ENCODE data around the gene NOTO. TPM values are rescaled to one million over a fixed set of nuclear protein-coding genes. Genes with fewer than 3 reads are reported as not detected.

The NOTO gene
- total RNA-seq, 2 donors from 2014 or later, result not detected

- ATAC-seq (ENCODE audit: insufficient number of reproducible peaks, low FRiP score, low read depth), result no peak
- H3K27ac ChIP-seq, result no peak overlapping the region
These were observed 29.4 kb upstream of the NOTO start for GRCh38 chr2:73172963-73173362.

GRCh38 chr2:73173781-73174180 is 28.6 kb upstream of the NOTO start:
- no peaks in the 10 kb centered on the region for H3K9me3 ChIP-seq
- no peak overlapping the region for H3K27ac ChIP-seq
- no peaks in the 10 kb centered on the region for H3K36me3 ChIP-seq
- no peak overlapping the region for H3K4me3 ChIP-seq
- no peak for ATAC-seq (ENCODE audit: insufficient number of reproducible peaks, low FRiP score, low read depth)
- TF ChIP-seq CTCF (IDR thresholded peaks at IDR 0.05), result no peak
- DNase-seq (ENCODE audit: low spot score), result no peak
- H3K27me3 ChIP-seq (replicated peaks; ENCODE audit: insufficient read depth), result no peaks in the 10 kb centered on the region
- peaks cover 0 to 19% of the 10 kb centered on the region in 2 donors for H3K4me1 ChIP-seq (ENCODE audit: control insufficient read depth in 1 of 2, low read depth in 2 of 2)

More at GRCh38 chr2:73172963-73173362, 29.4 kb upstream of the NOTO start:
- Histone ChIP-seq H3K36me3 (no peaks in the 10 kb centered on the region), H3K4me3 (no peak overlapping the region), H3K9me3 (no peaks in the 10 kb centered on the region), H3K4me1 (ENCODE audit: control insufficient read depth in 1 of 2, low read depth in 2 of 2) (peaks cover 0 to 19% of the 10 kb centered on the region in 2 donors), H3K27me3 (replicated peaks; ENCODE audit: insufficient read depth) (no peaks in the 10 kb centered on the region)
- no peak for TF ChIP-seq CTCF (IDR thresholded peaks at IDR 0.05)
- no peak for DNase-seq (ENCODE audit: low spot score)

GRCh38 chr2:73174244-73174643 is 28.1 kb upstream of the NOTO start:
- H3K4me3 ChIP-seq, result no peak overlapping the region
- TF ChIP-seq CTCF (IDR thresholded peaks at IDR 0.05), result no peak
- no peaks in the 10 kb centered on the region for H3K36me3 ChIP-seq
- H3K4me1 ChIP-seq (ENCODE audit: control insufficient read depth in 1 of 2, low read depth in 2 of 2), result peaks cover 0 to 19% of the 10 kb centered on the region in 2 donors
- ATAC-seq (ENCODE audit: insufficient number of reproducible peaks, low FRiP score, low read depth) (no peak), DNase-seq (ENCODE audit: low spot score) (no peak)
- no peak overlapping the region for H3K27ac ChIP-seq
- H3K9me3 ChIP-seq, result no peaks in the 10 kb centered on the region
- no peaks in the 10 kb centered on the region for H3K27me3 ChIP-seq (replicated peaks; ENCODE audit: insufficient read depth)

- Histone ChIP-seq H3K36me3 (no peaks in the 10 kb centered on the region), H3K4me3 (peak overlapping the region; percentile 77), H3K9me3 (no peaks in the 10 kb centered on the region), H3K27me3 (replicated peaks; ENCODE audit: insufficient read depth) (no peaks in the 10 kb centered on the region), H3K4me1 (ENCODE audit: control insufficient read depth in 1 of 2, low read depth in 2 of 2) (peaks cover 0 to 19% of the 10 kb centered on the region in 2 donors), H3K27ac (no peak overlapping the region)
- ATAC-seq (ENCODE audit: insufficient number of reproducible peaks, low FRiP score, low read depth), result no peak
- DNase-seq (ENCODE audit: low spot score), result no peak
- no peak for TF ChIP-seq CTCF (IDR thresholded peaks at IDR 0.05)
These were observed 27.3 kb upstream of the NOTO start for GRCh38 chr2:73174941-73175662.

- no peaks in the 10 kb centered on the region for H3K27me3 ChIP-seq (replicated peaks; ENCODE audit: insufficient read depth)
- H3K4me1 ChIP-seq (ENCODE audit: control insufficient read depth in 1 of 2, low read depth in 2 of 2), result peaks cover 0 to 19% of the 10 kb centered on the region in 2 donors
- H3K4me3 ChIP-seq, result peak overlapping the region; percentile 77
- DNase-seq (ENCODE audit: low spot score) (peak; percentile 60), ATAC-seq (ENCODE audit: insufficient number of reproducible peaks, low FRiP score, low read depth) (peak; percentile 45)
- H3K9me3 ChIP-seq, result no peaks in the 10 kb centered on the region
- H3K27ac ChIP-seq, result peak overlapping the region in 1 of 2 donors; percentile 71
- no peak for TF ChIP-seq CTCF (IDR thresholded peaks at IDR 0.05)
- no peaks in the 10 kb centered on the region for H3K36me3 ChIP-seq
These were observed 26.6 kb upstream of the NOTO start for GRCh38 chr2:73175663-73176204.
